Thoracic aorta (tissue), 2 donors: ENCODE results near the gene ARHGAP44. TPM values are rescaled to one million over a fixed set of nuclear protein-coding genes. Genes with fewer than 3 reads are reported as not detected.

ENCODE experiments used
- ATAC-seq: fragments of 150-250 bp; one replicate; pipeline ENCODE4 v1.8.0; 2017; ENCODE audit warnings: low read depth; ENCODE audit not compliant: insufficient number of reproducible peaks, low FRiP score
- DNase-seq: peaks from one replicate; pipeline ENCODE4 v3.0.0-alpha.2; 2020; ENCODE audit warnings: low spot score
- H3K27ac ChIP-seq, 2 donors: fragments of 200-600 bp; sonication (generic); 1 replicate in 1 of 2; 2 replicates in 1 of 2; pipeline ENCODE4 v1.5.1; 2016; ENCODE audit warnings: mild to moderate bottlenecking in 2 of 2, moderate library complexity in 2 of 2
- H3K27me3 ChIP-seq: fragments of 200-600 bp; sonication (generic); replicated peaks from 2 replicates; pipeline ENCODE4 v1.6.0; 2016; ENCODE audit warnings: mild to moderate bottlenecking; ENCODE audit not compliant: insufficient read depth
- H3K36me3 ChIP-seq: fragments of 200-600 bp; sonication (generic); one replicate; pipeline ENCODE4 v1.5.1; 2016
- H3K4me1 ChIP-seq, 2 donors: fragments of 200-600 bp; sonication (generic); 1 replicate in 1 of 2; 2 replicates in 1 of 2; pipeline versions ENCODE4 v1.5.1 to v1.6.0; 2016; ENCODE audit warnings: low read depth in 2 of 2, mild to moderate bottlenecking in 1 of 2; ENCODE audit not compliant: control insufficient read depth in 1 of 2
- H3K4me3 ChIP-seq: fragments of 200-600 bp; sonication (generic); 2 replicates; pipeline ENCODE4 v1.5.1; 2016; ENCODE audit warnings: mild to moderate bottlenecking
- H3K9me3 ChIP-seq: fragments of 200-600 bp; sonication (generic); 2 replicates; pipeline ENCODE4 v1.5.1; 2016
- CTCF ChIP-seq: fragments of 200-600 bp; sonication (generic); IDR thresholded peaks from one replicate; pipeline ENCODE4 v1.5.1; 2019; ENCODE audit warnings: antibody characterized with exemption
- total RNA-seq, 2 donors: library from RNA; depleted of rRNA; stranded (reverse); fragments of >200 nt; gene quantifications; one replicate each; pipeline versions ENCODE4 v1.1.0 to v1.2.3, GENCODE V29; 2016

The ARHGAP44 gene
- total RNA-seq, 2 donors from 2014 or later = 7.3 to 10.3 TPM

- ATAC-seq (no peak), DNase-seq (no peak)
- Histone ChIP-seq H3K4me1 (no peaks in the 10 kb centered on the region), H3K27ac (no peak overlapping the region), H3K27me3 (no peaks in the 10 kb centered on the region), H3K36me3 (no peaks in the 10 kb centered on the region), H3K4me3 (no peak overlapping the region), H3K9me3 (no peaks in the 10 kb centered on the region)
- TF ChIP-seq CTCF = no peak
Measured at GRCh38 chr17:12965988-12966387, 176.7 kb downstream of the ARHGAP44 start.

GRCh38 chr17:12966413-12966812 is 177.1 kb downstream of the ARHGAP44 start:
- Histone ChIP-seq H3K4me1 (no peaks in the 10 kb centered on the region), H3K4me3 (no peak overlapping the region), H3K36me3 (no peaks in the 10 kb centered on the region), H3K9me3 (no peaks in the 10 kb centered on the region), H3K27ac (no peak overlapping the region), H3K27me3 (no peaks in the 10 kb centered on the region)
- ATAC-seq (no peak), DNase-seq (no peak)
- TF ChIP-seq CTCF = no peak

- Histone ChIP-seq H3K27ac (no peak overlapping the region), H3K4me1 (no peaks in the 10 kb centered on the region), H3K36me3 (no peaks in the 10 kb centered on the region), H3K27me3 (no peaks in the 10 kb centered on the region), H3K4me3 (no peak overlapping the region), H3K9me3 (no peaks in the 10 kb centered on the region)
- ATAC-seq = no peak
- DNase-seq = no peak
- no peak for TF ChIP-seq CTCF
Measured at GRCh38 chr17:12967962-12968361, 178.7 kb downstream of the ARHGAP44 start.

- Histone ChIP-seq H3K27me3 (no peaks in the 10 kb centered on the region), H3K4me3 (peak overlapping the region; percentile 71), H3K9me3 (no peaks in the 10 kb centered on the region), H3K27ac (no peak overlapping the region), H3K36me3 (no peaks in the 10 kb centered on the region), H3K4me1 (peaks cover 10 to 14% of the 10 kb centered on the region in 2 donors)
- DNase-seq = no peak
- ATAC-seq = no peak
- TF ChIP-seq CTCF = no peak
Measured at GRCh38 chr17:12973496-12974004, 184.3 kb downstream of the ARHGAP44 start.

- ATAC-seq (no peak), DNase-seq (no peak)
- Histone ChIP-seq H3K27ac (no peak overlapping the region), H3K27me3 (no peaks in the 10 kb centered on the region), H3K36me3 (no peaks in the 10 kb centered on the region), H3K4me3 (peak overlapping the region; percentile 71), H3K9me3 (no peaks in the 10 kb centered on the region), H3K4me1 (peaks cover 10 to 14% of the 10 kb centered on the region in 2 donors)
- TF ChIP-seq CTCF = no peak
Measured at GRCh38 chr17:12974005-12974531, 184.8 kb downstream of the ARHGAP44 start.
